ACHN (cell line): Measurements from ENCODE around the gene SERPINC1.
A peak's percentile ranks its signal among the peaks of the same experiment; 100 is the strongest.
"Not testable (repeated sequence)": the region's sequence is repeated elsewhere in the genome, so short reads cannot be mapped to it uniquely, and the experiment has no call there.

Source experiments
- DNase-seq: peaks from one replicate; pipeline ENCODE4 v3.0.0-alpha.2; 2015
- in situ Hi-C: cut with HindIII; loops from 2 replicates; pipeline ENCODE4 v1.10.0; 2017; ENCODE audit warnings: low sequenced_read_pairs, low pct_ligation_motif_present, low pct_unique_long_range_greater_than_20kb

The SERPINC1 gene

GRCh38 chr1:173917149-173917548 lies at the start of gene SERPINC1:
TSS of gene SERPINC1 (minus strand) at chr1:173917327. CDS start at chr1:173917259, 68 bp downstream.
- in situ Hi-C loops = no loop called here
- DNase-seq = no peak

GRCh38 chr1:173965896-173966295 lies 48.8 kb upstream of the SERPINC1 start:
- DNase-seq, in situ Hi-C loops: not testable (repeated sequence)

GRCh38 chr1:173963477-173963876 lies 46.4 kb upstream of the SERPINC1 start:
- no peak for DNase-seq
- in situ Hi-C loops = no loop called here

GRCh38 chr1:173960625-173961024 lies 43.5 kb upstream of the SERPINC1 start:
- in situ Hi-C loops = no loop called here

GRCh38 chr1:173954179-173954578 lies 37.1 kb upstream of the SERPINC1 start:
- in situ Hi-C loops = no loop called here
- peak; percentile 3 for DNase-seq

More at GRCh38 chr1:173960625-173961024, 43.5 kb upstream of the SERPINC1 start:
- no peak for DNase-seq

GRCh38 chr1:173948594-173948993 lies 31.5 kb upstream of the SERPINC1 start:
- in situ Hi-C loops = no loop called here
- DNase-seq = no peak

- in situ Hi-C loops = no loop called here
- DNase-seq = no peak
Observed at GRCh38 chr1:173946380-173946921, 29.3 kb upstream of the SERPINC1 start.

- in situ Hi-C loops = no loop called here
Observed at GRCh38 chr1:173937062-173937461, 19.9 kb upstream of the SERPINC1 start.

GRCh38 chr1:173934440-173934839 lies 17.3 kb upstream of the SERPINC1 start:
- no peak for DNase-seq
- in situ Hi-C loops = no loop called here

More at GRCh38 chr1:173937062-173937461, 19.9 kb upstream of the SERPINC1 start:
- DNase-seq = no peak

- in situ Hi-C loops, DNase-seq: not testable (repeated sequence)
Observed at GRCh38 chr1:173930541-173930940, 13.4 kb upstream of the SERPINC1 start.

- in situ Hi-C loops = no loop called here
- no peak for DNase-seq
Observed at GRCh38 chr1:173925306-173926242, 8.4 kb upstream of the SERPINC1 start.

- DNase-seq = no peak
- in situ Hi-C loops = no loop called here
Observed at GRCh38 chr1:173920861-173921260, 3.7 kb upstream of the SERPINC1 start.

GRCh38 chr1:173917635-173918493 lies 737 bp upstream of the SERPINC1 start:
- in situ Hi-C loops = no loop called here
- DNase-seq = no peak

- DNase-seq = no peak
- in situ Hi-C loops = no loop called here
Observed at GRCh38 chr1:173916667-173917066, 460 bp downstream of the SERPINC1 start.

GRCh38 chr1:173915596-173915995 lies 1.5 kb downstream of the SERPINC1 start:
- no peak for DNase-seq
- in situ Hi-C loops = no loop called here

GRCh38 chr1:173914366-173914871 lies 2.7 kb downstream of the SERPINC1 start:
- peak; percentile 52 for DNase-seq
- in situ Hi-C loops = no loop called here

GRCh38 chr1:173913111-173913510 lies 4.0 kb downstream of the SERPINC1 start:
- in situ Hi-C loops = no loop called here
- no peak for DNase-seq

GRCh38 chr1:173903827-173904531 lies 13.1 kb downstream of the SERPINC1 start:
- in situ Hi-C loops = no loop called here
- no peak for DNase-seq
